OCI-M1 (cell line): Measurements from ENCODE around the gene AIFM3.
"Not testable (repeated sequence)": the region's sequence is repeated elsewhere in the genome, so short reads cannot be mapped to it uniquely, and the experiment has no call there.

Experiments
- DNase-seq: peaks from one replicate; lab custom pipeline; 2025; lab: John Stamatoyannopoulos, UW

AIFM3 gene

GRCh38 chr22:20959578-20960461 lies 7.2 kb upstream of the AIFM3 start:
- DNase-seq = no peak

- no peak for DNase-seq
Measured at GRCh38 chr22:20960609-20961008, 6.4 kb upstream of the AIFM3 start.

GRCh38 chr22:20962491-20962945 lies 4.5 kb upstream of the AIFM3 start:
- DNase-seq = no peak

- no peak for DNase-seq
Measured at GRCh38 chr22:20963201-20964052, 3.6 kb upstream of the AIFM3 start.

- DNase-seq = no peak
Measured at GRCh38 chr22:20964090-20964798, 2.8 kb upstream of the AIFM3 start.

GRCh38 chr22:20964799-20965103 lies 2.3 kb upstream of the AIFM3 start:
- no peak for DNase-seq

GRCh38 chr22:20965104-20965887 lies 1.8 kb upstream of the AIFM3 start:
- DNase-seq = no peak

GRCh38 chr22:20965888-20966855 lies 883 bp upstream of the AIFM3 start:
- DNase-seq = no peak

- no peak for DNase-seq
Measured at GRCh38 chr22:20967697-20968211, 699 bp downstream of the AIFM3 start.

GRCh38 chr22:20968281-20968977 lies 1.4 kb downstream of the AIFM3 start:
- DNase-seq = no peak

GRCh38 chr22:20970939-20971657 lies 4.0 kb downstream of the AIFM3 start:
- no peak for DNase-seq

GRCh38 chr22:20972014-20972694 lies 5.1 kb downstream of the AIFM3 start:
- not testable (repeated sequence) for DNase-seq

GRCh38 chr22:20972933-20973577 lies 6.0 kb downstream of the AIFM3 start:
- no peak for DNase-seq

GRCh38 chr22:20973634-20974286 lies 6.7 kb downstream of the AIFM3 start:
- no peak for DNase-seq

GRCh38 chr22:20974336-20974955 lies 7.4 kb downstream of the AIFM3 start:
- DNase-seq = no peak

- DNase-seq = no peak
Measured at GRCh38 chr22:20975541-20976290, 8.7 kb downstream of the AIFM3 start.
